GM23338 (cell line): Measurements from ENCODE around the gene ARHGEF1. TPM values are rescaled to one million over a fixed set of nuclear protein-coding genes. Genes with fewer than 3 reads are reported as not detected.

Experiments
- ATAC-seq: fragments of 200-7000 bp; cut with Tn5 transposase; 3 replicates; pipeline ENCODE4 v1.9.1; 2020
- DNase-seq: peaks from one replicate; pipeline ENCODE4 v3.0.0-alpha.2; 2015; ENCODE audit warnings: low spot score
- H2AFZ ChIP-seq: fragments of 200-600 bp; sonication (generic); 2 replicates; pipeline ENCODE4 v1.8.0; 2016; ENCODE audit warnings: antibody characterized with exemption, mild to moderate bottlenecking, moderate library complexity
- H3F3A ChIP-seq: fragments of 200-600 bp; sonication (generic); replicated peaks from 2 replicates; pipeline ENCODE4 v1.8.0; 2017; ENCODE audit warnings: antibody characterized with exemption, mixed run types, low read depth
- H3K27ac ChIP-seq: fragments of 200-600 bp; sonication (generic); 2 replicates; pipeline ENCODE4 v1.6.1; 2016; ENCODE audit warnings: low read depth
- H3K27me3 ChIP-seq: fragments of 200-600 bp; sonication (generic); 2 replicates; pipeline ENCODE4 v1.8.0; 2016; ENCODE audit warnings: mild to moderate bottlenecking, mixed run types, moderate library complexity; ENCODE audit not compliant: insufficient read depth
- H3K36me3 ChIP-seq: fragments of 200-600 bp; sonication (generic); 2 replicates; pipeline ENCODE4 v1.8.0; 2016; ENCODE audit warnings: mild to moderate bottlenecking; ENCODE audit not compliant: insufficient read depth
- H3K4me1 ChIP-seq: fragments of 200-600 bp; sonication (generic); 2 replicates; pipeline ENCODE4 v1.8.0; 2016; ENCODE audit warnings: mild to moderate bottlenecking, moderate library complexity; ENCODE audit not compliant: insufficient read depth
- H3K4me2 ChIP-seq: fragments of 200-600 bp; sonication (generic); 2 replicates; pipeline ENCODE4 v1.7.1; 2017; ENCODE audit warnings: mixed run types
- H3K4me3 ChIP-seq: fragments of 200-600 bp; sonication (generic); 2 replicates; pipeline ENCODE4 v1.6.1; 2016; ENCODE audit warnings: mixed run types
- H3K79me2 ChIP-seq: fragments of 200-600 bp; sonication (generic); replicated peaks from 2 replicates; pipeline ENCODE4 v1.8.0; 2017; ENCODE audit warnings: mild to moderate bottlenecking; ENCODE audit not compliant: insufficient read depth
- H3K9me2 ChIP-seq: fragments of 200-600 bp; sonication (generic); 2 replicates; pipeline ENCODE4 v1.8.0; 2017; ENCODE audit not compliant: insufficient read depth
- H4K20me1 ChIP-seq: fragments of 200-600 bp; sonication (generic); replicated peaks from 2 replicates; pipeline ENCODE4 v1.8.0; 2017; ENCODE audit warnings: mild to moderate bottlenecking; ENCODE audit not compliant: insufficient read depth
- H3K27ac Mint-ChIP-seq: 2 replicates; pipeline ENCODE4 v1.8.0; 2020; ENCODE audit warnings: inconsistent platforms, mild to moderate bottlenecking, moderate library complexity, mixed read lengths
- H3K27me3 Mint-ChIP-seq: 3 replicates; pipeline ENCODE4 v1.8.0; 2022; ENCODE audit warnings: low read depth, mild to moderate bottlenecking, moderate library complexity, mixed read lengths, inconsistent platforms; ENCODE audit not compliant: insufficient read depth, poor library complexity
- H3K36me3 Mint-ChIP-seq: 3 replicates; pipeline ENCODE4 v1.8.0; 2021; ENCODE audit warnings: low read depth, mild to moderate bottlenecking, inconsistent platforms, moderate library complexity, mixed read lengths
- H3K4me1 Mint-ChIP-seq: 3 replicates; pipeline ENCODE4 v1.8.0; 2020; ENCODE audit warnings: mild to moderate bottlenecking, inconsistent platforms, mixed read lengths
- H3K4me3 Mint-ChIP-seq: 3 replicates; pipeline ENCODE4 v1.8.0; 2021; ENCODE audit warnings: moderate library complexity, mild to moderate bottlenecking, inconsistent platforms, mixed read lengths
- H3K9me3 Mint-ChIP-seq: 3 replicates; pipeline ENCODE4 v1.8.0; 2020; ENCODE audit warnings: moderate library complexity, mild to moderate bottlenecking, inconsistent platforms, mixed read lengths
- CREB1 ChIP-seq: fragments of 250-450 bp; sonication (Bioruptor Pico); IDR thresholded peaks from 2 replicates; pipeline ENCODE4 v1.5.0; 2020; ENCODE audit warnings: low read depth, mild to moderate bottlenecking, moderate library complexity
- CTCF ChIP-seq, 2 experiments: fragments of 200-600 bp in 1 of 2; sonication (generic) in 1 of 2; conservative IDR thresholded peaks; 2 replicates each; pipeline versions ENCODE4 v1.5.1 to v1.6.1; 2016 to 2017; ENCODE audit warnings: antibody characterized with exemption in 2 of 2, low read depth in 2 of 2, mild to moderate bottlenecking in 2 of 2, moderate library complexity in 1 of 2
- ETS1 ChIP-seq: IDR thresholded peaks from 2 replicates; pipeline ENCODE4 v1.6.1; 2016; ENCODE audit warnings: antibody characterized with exemption
- EZH2 ChIP-seq: fragments of 200-600 bp; sonication (generic); IDR thresholded peaks from one replicate; pipeline ENCODE4 v1.8.0; 2017; ENCODE audit warnings: antibody characterized with exemption, mild to moderate bottlenecking, low read depth; ENCODE audit not compliant: unreplicated experiment
- EZH2phosphoT487 ChIP-seq: fragments of 200-600 bp; sonication (generic); IDR thresholded peaks from one replicate; pipeline ENCODE4 v1.8.1; 2018; ENCODE audit warnings: antibody characterized with exemption; ENCODE audit not compliant: unreplicated experiment
- JUNB ChIP-seq: IDR thresholded peaks from one replicate; pipeline ENCODE4 v1.6.1; 2016; ENCODE audit warnings: antibody characterized with exemption; ENCODE audit not compliant: unreplicated experiment
- NANOG ChIP-seq: IDR thresholded peaks from 2 replicates; pipeline ENCODE4 v1.6.1; 2016; ENCODE audit warnings: antibody characterized with exemption, borderline replicate concordance
- POLR2AphosphoS5 ChIP-seq: IDR thresholded peaks from 2 replicates; pipeline ENCODE4 v1.6.1; 2016; ENCODE audit warnings: antibody characterized with exemption, low read depth
- REST ChIP-seq: IDR thresholded peaks from one replicate; pipeline ENCODE4 v1.6.1; 2018; ENCODE audit warnings: antibody characterized with exemption; ENCODE audit not compliant: unreplicated experiment
- STAT1 ChIP-seq: IDR thresholded peaks from one replicate; pipeline ENCODE4 v1.6.1; 2016; ENCODE audit warnings: antibody characterized with exemption; ENCODE audit not compliant: unreplicated experiment
- ZNF114 ChIP-seq: fragments of 250-450 bp; sonication (Bioruptor Pico); IDR thresholded peaks from 2 replicates; pipeline ENCODE4 v1.5.0; 2020; ENCODE audit warnings: mild to moderate bottlenecking, moderate library complexity
- ZNF331 ChIP-seq: fragments of 250-450 bp; sonication (Bioruptor Pico); IDR thresholded peaks from 2 replicates; pipeline ENCODE4 v1.5.0; 2020; ENCODE audit warnings: low read depth, mild to moderate bottlenecking, moderate library complexity
- ZNF462 ChIP-seq: fragments of 250-450 bp; sonication (Bioruptor Pico); IDR thresholded peaks from 2 replicates; pipeline ENCODE4 v1.5.0; 2020; ENCODE audit warnings: mild to moderate bottlenecking, moderate library complexity
- polyA plus RNA-seq: library from polyadenylated mRNA; unstranded; fragments of >200 nt; fragmentation: Nextera tagmentation; extraction: Ambion mirVana; gene quantifications from 2 replicates; pipeline ENCODE4 v1.2.1, GENCODE V29; 2016
- total RNA-seq: library from RNA; depleted of rRNA; stranded (reverse); fragments of >200 nt; shearing (Covaris generic); gene quantifications from 2 replicates; pipeline ENCODE4 v1.2.3, GENCODE V29; 2014

The ARHGEF1 gene
- total and polyA plus RNA-seq, 2 experiments from 2014 or later = 41.3 to 44.7 TPM

GRCh38 chr19:41919948-41920712 is 37.1 kb downstream of the ARHGEF1 start:
- TF ChIP-seq EZH2 (no peak), ETS1 (no peak), CREB1 (CRISPR knock-in tag) (no peak), REST (no peak), STAT1 (no peak), ZNF114 (no peak), POLR2AphosphoS5 (no peak), NANOG (no peak), ZNF462 (no peak), CTCF (conservative IDR thresholded peaks at IDR 0.05; ENCODE audit: low read depth in 2 of 2) (no peak), EZH2phosphoT487 (no peak), JUNB (no peak), ZNF331 (CRISPR knock-in tag) (no peak)
- 0 out of 2 replicates have a peak, but pooled peaks cover 3% of the 10 kb centered on the region for H4K20me1 ChIP-seq
- peaks cover 98% of the 10 kb centered on the region for H3K27me3 ChIP-seq
- peaks cover 10% of the 10 kb centered on the region for H3K27me3 Mint-ChIP-seq
- no peak for ATAC-seq
- no peak overlapping the region for H3K27ac ChIP-seq
- no peak overlapping the region for H3K4me2 ChIP-seq
- no peak overlapping the region for H2AFZ ChIP-seq
- no peak overlapping the region for H3K27ac Mint-ChIP-seq
- no peak overlapping the region for H3K4me3 Mint-ChIP-seq
- H3K4me1 Mint-ChIP-seq = peaks cover 13% of the 10 kb centered on the region
- H3K36me3 Mint-ChIP-seq = no peaks in the 10 kb centered on the region; the same call in 2 of the 3 replicates
- H3K9me3 Mint-ChIP-seq = peaks cover 3% of the 10 kb centered on the region; the same call in 1 of the 3 replicates
- peaks cover 8% of the 10 kb centered on the region; the same call in 1 of the 2 replicates for H3K4me1 ChIP-seq
- H3K36me3 ChIP-seq = no peaks in the 10 kb centered on the region
- H3K9me2 ChIP-seq = no peaks in the 10 kb centered on the region
- no peak for DNase-seq
- H3F3A ChIP-seq = peaks cover 12% of the 10 kb centered on the region
- no peaks in the 10 kb centered on the region for H3K79me2 ChIP-seq
- H3K4me3 ChIP-seq = no peak overlapping the region
